Transverse colon (tissue), 4 donors: ENCODE measurements around the gene ANAPC16. TPM values are rescaled to one million over a fixed set of nuclear protein-coding genes. Genes with fewer than 3 reads are reported as not detected.
A peak's percentile ranks its signal among the peaks of the same experiment; 100 is the strongest.
"Not testable (repeated sequence)": the region's sequence is repeated elsewhere in the genome, so short reads cannot be mapped to it uniquely, and the experiment has no call there.

Experiments
- DNase-seq: peaks from one replicate; pipeline ENCODE4 v3.0.0-alpha.2; 2019
- H3K27ac ChIP-seq, 4 donors: fragments of 200-600 bp; sonication (generic); 2 replicates each; pipeline ENCODE4 v1.5.1; 2016 to 2018; ENCODE audit warnings: inconsistent platforms in 4 of 4
- H3K27me3 ChIP-seq: fragments of 200-600 bp; sonication (generic); 2 replicates; pipeline ENCODE4 v1.5.1; 2017; ENCODE audit warnings: inconsistent platforms
- H3K36me3 ChIP-seq, 4 donors: fragments of 200-600 bp; sonication (generic); 2 replicates each; pipeline ENCODE4 v1.5.1; 2017 to 2019; ENCODE audit warnings: inconsistent platforms in 4 of 4
- H3K4me1 ChIP-seq, 4 donors: fragments of 200-600 bp; sonication (generic); 2 replicates each; pipeline ENCODE4 v1.5.1; 2017 to 2020; ENCODE audit warnings: inconsistent platforms in 4 of 4
- H3K4me3 ChIP-seq, 4 donors: fragments of 200-600 bp; sonication (generic); 1 replicate in 1 of 4; 2 replicates in 3 of 4; pipeline versions ENCODE4 v1.5.1 to v1.6.1; 2017 to 2019; ENCODE audit warnings: inconsistent platforms in 4 of 4
- H3K9me3 ChIP-seq, 2 donors: fragments of 200-600 bp; sonication (generic); 2 replicates each; pipeline ENCODE4 v1.5.1; 2017 to 2019; ENCODE audit warnings: inconsistent platforms in 2 of 2
- CTCF ChIP-seq, 5 experiments: fragments of 200-600 bp in 3 of 5; fragments of 450-650 bp in 2 of 5; sonication (generic) in 3 of 5; IDR thresholded peaks; 1 replicate in 2 of 5; 2 replicates in 3 of 5; pipeline ENCODE4 v1.5.1; 2016 to 2017; ENCODE audit warnings: antibody characterized with exemption in 5 of 5, inconsistent platforms in 3 of 5, mild to moderate bottlenecking in 2 of 5, moderate library complexity in 1 of 5
- EP300 ChIP-seq: sonication (generic); formaldehyde crosslinking; IDR thresholded peaks from one replicate; pipeline ENCODE4 v1.6.1; 2017; ENCODE audit warnings: antibody characterized with exemption, low read depth
- POLR2A ChIP-seq: fragments of 450-650 bp; IDR thresholded peaks from one replicate; pipeline ENCODE4 v1.6.1; 2016; ENCODE audit warnings: antibody characterized with exemption, mild to moderate bottlenecking, moderate library complexity
- POLR2AphosphoS5 ChIP-seq, 3 donors: sonication (generic); formaldehyde crosslinking; IDR thresholded peaks; one replicate each; pipeline ENCODE4 v1.6.1; 2016; ENCODE audit warnings: antibody characterized with exemption in 3 of 3
- WGBS, 2 donors: methylation state at CpG; one replicate each; pipeline ENCODE4 v1.1.5; 2018; ENCODE audit warnings: low coverage in 1 of 2; 5-methylcytosine and 5-hydroxymethylcytosine counted together
- in situ Hi-C, 4 donors: fragments of 200-750 bp; cut with MboI; loops; one replicate each; pipeline versions ENCODE4 v1.15.0 to v1.15.1; 2017; ENCODE audit warnings: low sequenced_read_pairs in 3 of 4, low pct_ligation_motif_present in 1 of 4, low pct_unique_long_range_greater_than_20kb in 1 of 4
- intact Hi-C: fragments of 100-400 bp; cut with DNase I; formaldehyde crosslinking; loops from one replicate; pipeline ENCODE4 v1.15.1; 2023; ENCODE audit warnings: low total_unique reads
- total RNA-seq, 4 donors: library from RNA; depleted of rRNA; stranded (reverse); fragments of >200 nt; gene quantifications; one replicate each; pipeline ENCODE4 v1.1.0, GENCODE V29; 2016

Gene ANAPC16
- total RNA-seq, 4 donors from 2014 or later = 57.6 to 77.4 (median 65.5) TPM

DNA sequence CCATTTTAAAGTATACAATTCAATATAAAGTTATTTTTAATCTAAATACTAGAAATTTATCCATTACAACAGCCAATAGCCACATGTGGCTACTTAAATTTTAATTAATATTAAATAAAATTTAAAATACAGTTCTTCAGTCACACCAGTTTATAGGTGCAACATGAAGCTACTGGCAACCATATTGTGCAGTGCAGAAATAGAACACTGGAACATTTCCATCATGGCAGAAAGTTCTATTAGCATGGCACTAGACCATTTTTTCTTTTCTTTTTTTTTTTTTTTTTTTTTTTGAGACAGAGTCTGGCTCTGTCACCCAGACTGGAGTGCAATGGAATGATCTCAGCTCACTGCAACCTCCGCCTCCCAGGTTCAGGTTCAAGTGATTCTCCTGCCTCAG, 5.5 kb downstream of the ANAPC16 start:
- intact Hi-C loops = loop anchor here (2.0 kb wide), 1 partner anchor 54 kb away; no protein-coding TSS in a partner anchor
- Histone ChIP-seq H3K9me3 (no peaks in the 10 kb centered on the region), H3K36me3 (peaks cover 0 to 23% (median 4%) of the 10 kb centered on the region in 4 donors), H3K4me3 (no peak overlapping the region), H3K27ac (peak overlapping the region in 1 of 4 donors; percentile 11), H3K4me1 (peaks cover 26 to 62% (median 33%) of the 10 kb centered on the region in 4 donors), H3K27me3 (no peaks in the 10 kb centered on the region)
- TF ChIP-seq CTCF (IDR thresholded peaks at IDR 0.05) (no peak), POLR2AphosphoS5 (IDR thresholded peaks at IDR 0.05) (no peak), POLR2A (no peak), EP300 (no peak)
- DNase-seq = no peak
- WGBS, 2 donors = 100% methylated on average over 1 of the region's 1 CpG
- in situ Hi-C loops = loop anchor here in 2 of 4 donors (10.0 to 25.0 kb wide), 2 partner anchors 114 to 116 kb away; no protein-coding TSS in a partner anchor

GRCh38 chr10:72223743-72224101, 7.9 kb downstream of the ANAPC16 start:
- no peak overlapping the region for H3K4me3 ChIP-seq
- no peaks in the 10 kb centered on the region for H3K9me3 ChIP-seq
- H3K27ac ChIP-seq = peak overlapping the region; percentile 55 to 77 (median 68)
- intact Hi-C loops (no loop called here), in situ Hi-C loops (loop anchor here in 2 of 4 donors (10.0 to 25.0 kb wide), 2 partner anchors 111 to 114 kb away; no protein-coding TSS in a partner anchor)
- no peaks in the 10 kb centered on the region for H3K27me3 ChIP-seq
- peaks cover 0 to 23% (median 4%) of the 10 kb centered on the region in 4 donors for H3K36me3 ChIP-seq
- no peak for TF ChIP-seq EP300
- no peak for TF ChIP-seq POLR2AphosphoS5 (IDR thresholded peaks at IDR 0.05)
- TF ChIP-seq POLR2A = no peak
- TF ChIP-seq CTCF (IDR thresholded peaks at IDR 0.05) = no peak
- peaks cover 13 to 43% (median 18%) of the 10 kb centered on the region in 4 donors for H3K4me1 ChIP-seq
- no peak for DNase-seq
- 20 to 53% methylated on average over 1 of the region's 1 CpG for WGBS, 2 donors

DNA sequence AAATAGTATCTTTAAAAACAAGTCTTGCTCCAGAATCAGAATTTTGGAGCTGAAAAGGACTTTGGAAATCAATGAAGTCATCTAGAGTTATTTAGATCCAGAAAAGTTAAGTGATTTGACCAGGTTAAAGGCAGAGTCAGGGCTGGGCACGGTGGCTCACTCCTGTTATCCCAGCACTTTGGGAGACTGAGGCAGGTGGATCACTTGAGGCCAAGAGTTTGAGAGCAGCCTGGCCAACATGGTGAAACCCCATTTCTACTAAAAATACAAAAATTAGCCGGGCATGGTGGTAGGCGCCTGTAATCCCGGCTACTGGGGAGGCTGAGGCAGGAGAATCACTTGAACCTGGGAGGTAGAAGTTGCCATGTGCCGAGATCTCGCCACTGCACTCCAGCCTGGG, 8.4 kb downstream of the ANAPC16 start:
- H3K4me1 ChIP-seq = peaks cover 9 to 40% (median 17%) of the 10 kb centered on the region in 4 donors
- H3K9me3 ChIP-seq, H3K27me3 ChIP-seq, H3K4me3 ChIP-seq, DNase-seq, intact Hi-C loops: not testable (repeated sequence)
- H3K36me3 ChIP-seq = peaks cover 0 to 23% (median 4%) of the 10 kb centered on the region in 4 donors
- in situ Hi-C loops = loop anchor here in 2 of 4 donors (10.0 to 25.0 kb wide), 2 partner anchors 111 to 113 kb away; no protein-coding TSS in a partner anchor
- H3K27ac ChIP-seq = peak overlapping the region; percentile 55 to 77 (median 68)
- WGBS, 2 donors = 97 to 100% methylated on average over 2 to 6 of the region's 6 CpGs

GRCh38 chr10:72226418-72227027, 10.7 kb downstream of the ANAPC16 start:
- no peaks in the 10 kb centered on the region for H3K27me3 ChIP-seq
- in situ Hi-C loops (loop anchor here in 2 of 4 donors (10.0 to 25.0 kb wide), 2 partner anchors 108 to 111 kb away; no protein-coding TSS in a partner anchor), intact Hi-C loops (no loop called here)
- peaks cover 5 to 40% (median 19%) of the 10 kb centered on the region in 4 donors for H3K4me1 ChIP-seq
- no peak overlapping the region for H3K4me3 ChIP-seq
- no peaks in the 10 kb centered on the region for H3K9me3 ChIP-seq
- H3K27ac ChIP-seq = no peak overlapping the region
- WGBS, 2 donors = 74 to 92% methylated on average over 4 to 6 of the region's 6 CpGs
- no peak for DNase-seq
- TF ChIP-seq POLR2AphosphoS5 (IDR thresholded peaks at IDR 0.05) = no peak
- no peak for TF ChIP-seq POLR2A
- no peak for TF ChIP-seq EP300
- TF ChIP-seq CTCF (IDR thresholded peaks at IDR 0.05) = no peak
- H3K36me3 ChIP-seq = peaks cover 0 to 23% (median 3%) of the 10 kb centered on the region in 4 donors
